HG03039 (cell line): ENCODE results near the gene TMEM145.
"Not testable (repeated sequence)": the region's sequence is repeated elsewhere in the genome, so short reads cannot be mapped to it uniquely, and the experiment has no call there.

Source experiments
- ATAC-seq: cut with Tn5 transposase; IDR thresholded peaks from one replicate; pipeline ENCODE4 v1.9.1; 2021; ENCODE audit warnings: mild to moderate bottlenecking, moderate library complexity; ENCODE audit not compliant: unreplicated experiment

TMEM145 gene

DNA sequence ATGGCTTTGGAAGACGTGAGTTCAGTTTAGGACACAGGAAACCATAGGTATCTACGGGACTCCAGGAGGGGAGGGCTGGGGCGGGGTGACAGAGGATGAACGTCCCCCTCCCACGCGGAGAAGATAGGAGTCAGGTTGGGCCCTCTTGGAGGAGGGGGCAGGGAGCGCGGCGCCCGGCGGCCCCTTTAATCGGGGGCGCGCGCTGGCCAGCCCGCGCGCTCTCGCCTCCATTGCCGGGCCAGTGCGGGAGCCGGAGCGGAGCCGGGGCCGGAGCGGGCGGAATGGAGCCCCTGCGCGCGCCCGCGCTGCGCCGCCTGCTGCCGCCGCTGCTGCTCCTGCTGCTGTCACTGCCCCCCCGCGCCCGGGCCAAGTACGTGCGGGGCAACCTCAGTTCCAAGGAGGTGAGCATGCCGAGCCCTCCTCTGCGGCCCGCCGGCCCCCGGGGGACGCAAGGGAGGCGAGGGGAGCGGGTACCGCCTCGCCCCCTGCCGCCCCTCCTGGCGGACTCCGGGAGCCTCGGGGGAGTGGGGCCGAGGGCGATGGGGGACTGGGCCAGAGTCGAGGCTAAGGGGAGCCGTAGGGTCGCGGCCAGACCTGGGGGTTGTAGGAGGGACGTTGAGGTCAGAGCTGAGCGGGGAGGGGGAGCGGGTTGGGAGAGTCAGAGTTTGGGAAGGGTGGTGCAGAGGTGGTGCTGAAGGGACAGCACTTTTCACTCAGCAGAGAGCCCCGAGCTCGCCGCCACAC lies at the start of gene TMEM145:
TSS of gene TMEM145 (plus strand) at position 214 of the 744 bp plus-strand sequence. CDS start at position 282, 68 bp downstream.
- ATAC-seq = no peak

DNA sequence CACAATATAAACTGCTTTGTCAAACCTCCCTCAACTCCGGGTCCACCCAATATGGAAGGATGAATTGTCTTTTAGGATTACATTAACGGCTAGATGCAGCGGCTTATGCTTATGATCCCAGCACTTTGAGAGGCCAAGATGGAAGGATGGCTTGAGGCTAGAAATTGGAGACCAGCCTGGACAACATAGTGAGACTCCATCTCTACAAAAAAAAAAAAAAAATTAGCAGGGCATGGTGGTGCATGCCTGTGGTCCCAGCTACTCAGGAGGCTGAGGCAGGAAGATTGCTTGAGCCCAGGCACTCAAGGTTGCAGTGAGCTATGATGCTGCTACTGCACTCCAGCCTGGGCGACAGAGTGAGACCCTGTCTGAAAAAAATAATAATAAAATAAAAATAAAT lies 47.0 kb upstream of the TMEM145 start:
- ATAC-seq = not testable (repeated sequence)

DNA sequence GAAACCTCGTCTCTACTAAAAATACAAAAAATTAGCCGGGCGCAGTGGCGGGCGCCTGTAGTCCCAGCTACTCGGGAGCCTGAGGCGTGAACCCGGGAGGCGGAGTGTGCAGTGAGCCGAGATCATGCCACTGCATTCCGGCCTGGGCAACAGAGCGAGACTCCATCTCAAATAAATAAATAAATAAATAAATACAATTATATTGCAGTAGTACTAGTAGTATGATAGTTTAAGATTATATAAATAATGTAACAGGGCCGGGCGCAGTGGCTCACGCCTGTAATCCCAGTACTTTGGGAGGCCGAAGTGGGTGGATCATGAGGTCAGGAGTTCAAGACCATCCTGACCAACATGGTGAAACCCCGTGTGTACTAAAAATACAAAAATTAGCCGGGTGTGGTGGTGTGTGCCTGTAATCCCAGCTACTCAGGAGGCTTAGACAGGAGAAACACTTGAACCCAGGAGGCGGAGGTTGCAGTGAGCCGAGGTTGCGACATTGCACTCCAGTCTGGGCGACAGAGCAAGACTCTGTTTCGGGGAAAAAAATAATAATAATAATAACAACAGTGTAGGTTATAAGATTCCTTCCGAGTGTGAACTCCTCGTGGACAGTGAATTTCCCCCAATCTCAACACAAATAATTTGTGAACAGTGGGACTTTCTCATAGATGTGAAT lies 46.0 kb upstream of the TMEM145 start:
- ATAC-seq = not testable (repeated sequence)

DNA sequence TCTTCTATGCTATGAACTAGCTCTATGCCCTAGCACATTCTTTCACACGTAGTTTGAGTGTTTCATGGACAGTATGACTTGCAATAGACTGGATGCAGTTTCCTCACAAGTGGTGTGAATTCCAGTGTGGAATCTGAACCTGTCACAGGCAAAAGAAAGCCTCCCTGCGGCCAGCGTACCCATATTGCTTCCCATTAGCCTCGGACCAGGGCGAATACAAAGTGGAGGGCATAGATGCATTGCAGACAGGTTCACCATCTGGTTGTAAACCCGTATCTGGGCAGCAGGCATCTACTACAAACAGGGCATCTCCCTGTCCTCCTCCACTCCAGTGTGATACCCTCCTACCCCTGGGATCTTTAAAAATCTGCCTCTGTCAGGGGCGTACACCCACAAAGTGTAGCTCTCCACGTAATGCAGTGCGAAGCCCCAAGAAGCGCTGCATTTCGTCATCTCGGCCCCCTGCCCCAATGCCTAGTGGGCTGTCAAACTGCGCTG lies 45.4 kb upstream of the TMEM145 start:
- no peak for ATAC-seq

DNA sequence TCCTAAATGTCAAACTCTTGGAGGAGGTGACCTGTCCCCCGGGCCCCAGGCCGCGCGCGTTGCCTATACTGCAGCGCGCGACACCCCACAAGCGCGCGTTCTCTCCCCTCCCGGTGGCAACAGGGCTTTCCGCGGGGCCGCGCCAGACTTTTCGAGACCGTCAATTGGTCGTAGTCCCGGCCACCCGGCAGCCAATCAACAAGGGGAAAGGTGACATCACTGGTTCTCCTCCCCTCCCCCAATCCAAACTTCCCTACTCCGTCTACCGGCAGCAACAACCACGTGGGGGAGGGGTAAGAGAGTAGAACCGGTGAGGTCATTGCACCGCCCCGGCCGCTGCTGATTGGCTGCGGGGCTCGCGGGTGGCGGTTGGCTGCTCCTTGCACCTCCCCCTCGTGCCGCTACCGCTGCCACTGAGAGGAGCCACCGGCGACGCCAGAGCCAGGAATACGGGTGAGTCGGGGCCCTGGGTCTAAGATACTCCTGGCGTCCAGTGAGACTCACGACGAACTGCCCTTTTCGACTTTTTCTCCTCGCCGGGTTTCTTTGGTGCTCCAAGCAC lies 44.9 kb upstream of the TMEM145 start:
- ATAC-seq = peak; percentile 46

DNA sequence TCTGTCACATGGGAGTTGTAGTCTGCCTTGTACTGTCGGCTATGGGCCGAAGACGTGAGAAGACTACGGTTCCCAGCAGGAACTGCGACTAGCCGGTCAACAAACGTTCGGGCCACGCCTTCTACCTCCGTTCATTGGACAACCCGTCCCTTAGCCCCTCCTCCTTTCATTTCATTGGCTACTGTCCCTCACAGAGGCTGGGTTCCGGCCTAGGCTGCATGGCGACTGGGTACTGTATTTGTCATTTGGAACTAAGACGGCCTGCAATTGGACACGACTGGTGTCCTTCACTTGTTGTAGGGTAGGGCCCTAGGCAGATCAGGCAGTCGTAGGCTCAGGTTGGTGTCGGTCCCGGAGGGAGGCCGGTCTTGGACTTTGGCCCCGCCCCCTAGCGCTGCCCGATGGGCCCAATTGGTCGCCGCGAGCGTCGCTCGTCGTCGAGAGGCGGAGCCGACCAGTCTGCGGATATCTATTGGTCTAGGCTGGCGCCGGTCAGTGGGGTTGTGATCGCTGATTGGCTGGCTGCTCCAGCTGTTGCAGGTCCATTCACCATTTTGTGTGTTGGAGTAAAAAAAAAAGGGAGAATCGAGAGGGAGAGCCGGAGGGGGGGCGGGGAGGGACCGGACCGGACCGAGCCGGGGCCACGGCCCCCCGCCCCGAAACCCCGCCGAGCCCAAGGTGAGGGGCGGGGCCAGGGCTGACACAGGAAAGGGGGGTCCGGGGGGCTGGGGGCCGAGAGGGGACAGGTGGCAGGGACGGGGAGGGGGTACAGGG lies 44.2 kb upstream of the TMEM145 start, which contains the start of gene CIC:
TSS of gene CIC (plus strand) at position 549 of the 774 bp plus-strand sequence. CDS start 2,532 bp downstream, outside the sequence.
- ATAC-seq = peak; percentile 75

DNA sequence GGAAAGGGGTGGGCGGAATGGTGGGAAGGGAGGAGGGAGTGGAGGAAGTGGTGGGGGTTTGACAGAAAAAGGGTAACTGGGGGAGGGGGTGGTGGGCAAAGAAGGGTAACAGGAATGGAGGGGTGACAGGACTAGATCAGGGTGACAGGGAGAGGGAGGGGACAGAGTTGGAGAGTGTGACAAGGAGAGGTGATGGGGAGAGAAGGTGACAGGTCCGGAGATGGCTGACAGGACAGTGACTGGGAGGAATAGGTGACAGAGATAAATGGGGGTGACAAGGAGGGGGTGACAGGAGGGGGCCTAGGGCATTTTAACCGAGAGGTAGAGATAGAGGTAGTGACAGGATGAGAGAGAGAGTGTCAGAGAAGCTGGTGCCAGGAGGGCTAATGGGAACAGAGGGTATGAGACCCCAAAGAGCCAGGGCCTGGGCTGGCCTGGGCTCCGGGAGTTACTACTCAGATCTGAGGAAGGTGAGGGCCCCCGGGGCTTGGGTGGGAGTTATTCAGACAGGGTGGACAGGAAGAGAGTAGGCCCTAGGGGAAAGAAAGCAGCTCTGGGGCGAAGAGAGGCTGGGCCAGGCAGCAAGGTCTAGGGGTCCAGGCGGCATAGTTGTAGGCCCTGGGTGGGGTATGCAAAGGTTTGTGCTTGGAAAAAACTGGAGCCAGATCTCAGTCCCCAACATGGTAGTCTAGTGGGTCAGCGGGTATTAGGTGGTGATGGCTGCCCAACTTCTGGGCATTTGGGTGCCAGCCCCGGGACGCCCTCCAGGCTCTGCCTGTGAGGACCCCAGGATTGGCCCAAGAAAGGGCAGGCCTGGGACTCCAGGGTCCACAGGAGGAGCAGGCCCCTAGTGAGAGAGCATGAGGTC lies 43.4 kb upstream of the TMEM145 start:
- no peak for ATAC-seq

DNA sequence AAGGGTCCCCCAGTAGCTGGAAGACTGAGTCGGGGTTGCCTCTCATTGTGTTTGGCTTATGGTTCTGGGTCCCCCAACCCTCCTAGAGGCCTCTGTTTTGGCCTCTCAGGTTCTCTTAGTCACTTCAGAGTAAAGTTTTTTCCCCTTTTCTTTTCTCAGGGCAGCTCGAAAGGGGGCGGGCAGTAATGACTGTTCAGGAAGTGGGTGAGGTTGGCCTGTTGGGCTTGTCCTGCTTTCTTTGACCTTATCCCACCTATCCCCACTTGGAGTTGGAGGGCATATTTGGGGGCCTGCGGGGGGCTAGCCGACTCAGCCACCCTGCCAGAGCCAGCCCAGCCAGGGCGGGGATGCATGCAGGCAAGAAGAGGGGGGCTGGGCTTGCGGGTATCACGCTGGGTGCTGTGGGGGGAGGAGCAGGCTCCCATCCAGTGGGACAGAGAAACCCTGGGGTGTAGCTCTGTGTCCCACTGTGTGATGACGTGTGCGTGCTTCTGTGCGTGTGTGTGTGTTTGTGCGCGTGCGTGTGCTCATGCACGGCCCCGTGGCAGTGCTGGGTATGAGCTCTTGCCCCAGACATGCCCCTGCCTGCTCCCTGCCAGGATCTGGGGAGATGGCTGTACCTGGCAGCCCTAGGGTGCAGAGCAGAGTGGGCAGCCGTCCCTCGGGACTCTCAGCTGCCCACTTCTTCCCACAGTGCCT lies 42.6 kb upstream of the TMEM145 start:
- ATAC-seq = no peak

DNA sequence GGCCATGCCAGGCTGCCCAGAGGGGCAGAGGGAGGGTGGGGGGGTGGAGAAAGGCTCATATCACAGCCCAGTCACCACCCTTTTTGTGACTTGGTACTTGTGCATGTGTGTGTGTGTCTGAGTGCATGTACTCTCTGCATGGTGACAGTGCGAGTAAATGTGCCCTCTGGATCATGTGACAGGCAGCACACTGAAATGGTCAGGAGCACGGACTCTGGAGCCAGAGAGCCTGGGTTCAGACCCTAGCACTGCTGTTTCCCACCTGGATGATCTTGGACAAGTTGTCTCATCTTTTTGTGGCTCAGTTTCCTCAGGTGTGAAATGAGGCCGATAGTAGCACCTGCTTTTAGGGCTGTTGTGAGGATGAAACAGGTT lies 42.1 kb upstream of the TMEM145 start:
- ATAC-seq = no peak

DNA sequence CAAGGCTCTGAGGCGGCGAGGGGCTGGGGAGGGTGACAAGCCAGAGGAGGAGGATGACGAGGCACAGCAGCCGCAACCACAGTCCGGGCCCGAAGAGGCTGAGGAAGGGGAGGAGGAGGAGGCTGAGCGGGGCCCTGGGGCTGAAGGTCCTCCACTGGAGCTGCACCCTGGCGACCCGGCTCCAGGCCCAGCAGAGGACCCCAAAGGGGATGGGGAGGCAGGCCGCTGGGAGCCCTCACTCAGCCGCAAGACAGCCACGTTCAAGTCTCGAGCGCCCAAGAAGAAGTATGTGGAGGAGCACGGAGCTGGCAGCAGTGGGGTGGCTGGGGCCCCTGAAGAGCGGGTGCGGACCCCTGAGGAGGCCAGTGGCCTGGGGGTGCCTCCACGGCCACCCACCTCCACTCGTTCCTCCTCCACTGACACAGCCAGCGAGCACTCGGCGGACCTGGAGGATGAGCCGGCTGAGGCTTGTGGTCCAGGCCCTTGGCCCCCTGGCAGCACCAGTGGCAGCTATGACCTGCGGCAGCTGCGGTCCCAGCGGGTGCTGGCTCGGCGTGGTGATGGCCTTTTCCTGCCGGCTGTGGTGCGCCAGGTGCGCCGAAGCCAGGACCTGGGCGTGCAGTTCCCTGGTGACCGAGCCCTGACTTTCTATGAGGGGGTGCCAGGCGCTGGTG lies 41.1 kb upstream of the TMEM145 start:
- ATAC-seq = no peak

DNA sequence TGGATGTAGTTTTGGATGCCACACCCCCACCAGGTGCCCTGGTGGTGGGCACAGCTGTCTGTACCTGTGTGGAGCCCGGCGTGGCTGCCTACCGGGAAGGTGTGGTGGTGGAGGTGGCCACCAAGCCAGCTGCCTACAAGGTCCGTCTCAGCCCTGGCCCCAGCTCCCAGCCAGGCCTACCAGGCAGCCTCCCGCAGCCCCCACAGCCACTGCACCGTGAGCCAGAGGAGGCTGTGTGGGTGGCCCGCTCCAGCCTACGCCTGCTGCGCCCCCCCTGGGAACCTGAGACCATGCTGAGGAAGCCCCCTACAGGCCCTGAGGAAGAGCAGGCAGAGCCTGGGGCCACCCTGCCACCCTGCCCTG lies 40.6 kb upstream of the TMEM145 start:
- ATAC-seq = no peak

DNA sequence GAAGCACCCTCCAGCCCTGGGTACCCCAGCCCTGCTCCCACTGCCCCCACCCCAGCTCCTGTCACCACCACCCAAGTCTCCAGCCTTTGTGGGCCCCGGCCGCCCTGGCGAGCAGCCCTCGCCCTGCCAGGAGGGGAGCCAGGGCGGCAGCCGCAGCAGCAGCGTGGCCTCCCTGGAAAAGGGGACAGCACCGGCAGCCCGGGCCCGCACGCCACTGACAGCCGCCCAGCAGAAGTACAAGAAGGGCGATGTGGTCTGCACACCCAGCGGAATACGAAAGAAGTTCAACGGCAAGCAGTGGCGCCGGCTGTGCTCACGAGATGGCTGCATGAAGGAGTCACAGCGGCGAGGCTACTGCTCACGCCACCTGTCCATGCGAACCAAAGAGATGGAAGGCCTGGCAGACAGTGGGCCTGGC lies 40.1 kb upstream of the TMEM145 start:
- no peak for ATAC-seq

DNA sequence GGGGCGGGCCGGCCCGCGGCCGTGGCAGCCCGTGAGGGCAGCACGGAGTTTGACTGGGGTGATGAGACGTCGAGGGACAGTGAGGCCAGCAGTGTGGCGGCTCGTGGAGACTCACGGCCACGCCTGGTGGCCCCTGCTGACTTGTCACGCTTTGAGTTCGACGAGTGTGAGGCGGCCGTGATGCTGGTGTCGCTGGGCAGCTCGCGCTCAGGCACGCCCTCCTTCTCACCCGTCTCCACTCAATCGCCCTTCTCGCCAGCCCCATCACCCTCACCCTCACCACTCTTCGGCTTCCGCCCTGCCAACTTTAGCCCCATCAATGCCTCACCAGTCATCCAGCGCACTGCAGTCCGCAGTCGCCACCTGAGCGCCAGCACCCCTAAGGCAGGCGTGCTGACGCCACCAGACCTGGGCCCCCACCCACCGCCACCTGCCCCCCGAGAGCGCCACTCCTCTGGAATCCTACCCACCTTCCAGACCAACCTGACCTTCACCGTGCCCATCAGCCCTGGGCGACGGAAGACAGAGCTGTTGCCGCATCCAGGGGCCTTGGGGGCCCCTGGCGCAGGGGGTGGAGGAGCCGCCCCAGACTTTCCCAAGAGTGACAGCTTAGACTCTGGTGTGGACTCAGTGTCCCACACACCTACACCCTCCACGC lies 39.6 kb upstream of the TMEM145 start:
- ATAC-seq = no peak

DNA sequence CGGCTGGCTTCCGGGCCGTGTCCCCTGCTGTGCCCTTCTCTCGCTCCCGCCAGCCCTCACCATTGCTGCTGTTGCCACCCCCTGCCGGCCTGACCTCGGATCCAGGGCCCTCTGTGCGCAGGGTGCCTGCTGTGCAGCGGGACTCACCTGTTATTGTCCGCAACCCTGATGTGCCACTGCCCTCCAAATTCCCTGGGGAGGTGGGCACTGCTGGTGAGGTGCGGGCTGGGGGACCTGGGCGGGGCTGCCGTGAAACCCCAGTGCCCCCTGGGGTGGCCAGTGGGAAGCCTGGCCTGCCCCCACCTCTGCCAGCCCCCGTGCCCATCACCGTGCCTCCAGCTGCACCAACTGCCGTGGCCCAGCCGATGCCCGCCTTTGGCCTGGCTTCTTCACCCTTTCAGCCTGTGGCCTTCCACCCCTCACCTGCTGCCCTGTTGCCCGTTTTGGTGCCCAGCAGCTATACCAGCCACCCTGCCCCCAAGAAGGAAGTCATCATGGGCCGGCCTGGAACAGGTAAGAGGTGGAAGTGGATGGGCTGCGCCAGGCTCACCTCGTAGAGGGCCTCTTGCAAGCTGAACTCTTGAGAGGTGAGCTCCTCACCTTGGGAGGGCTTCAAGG lies 38.9 kb upstream of the TMEM145 start:
- ATAC-seq = no peak

DNA sequence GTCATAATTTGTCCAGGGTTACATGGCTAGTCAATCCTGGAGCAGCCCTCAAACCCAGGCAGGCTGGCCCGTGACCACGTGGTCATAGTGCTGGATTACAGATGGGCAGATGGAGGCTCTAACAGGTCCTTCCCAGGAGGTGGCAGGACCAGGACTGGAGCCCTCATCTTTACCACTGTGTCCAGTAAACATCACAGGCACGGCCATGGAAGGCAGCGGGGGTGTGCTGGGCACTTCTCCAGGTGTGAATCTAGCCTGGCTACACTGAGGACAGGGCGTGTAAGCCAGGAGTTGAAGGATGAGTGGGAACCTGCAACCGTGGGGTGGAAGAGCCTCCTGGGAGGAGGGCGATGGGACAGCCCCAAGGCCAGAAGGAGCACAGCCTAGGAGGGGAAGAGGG lies 38.0 kb upstream of the TMEM145 start:
- ATAC-seq = no peak

DNA sequence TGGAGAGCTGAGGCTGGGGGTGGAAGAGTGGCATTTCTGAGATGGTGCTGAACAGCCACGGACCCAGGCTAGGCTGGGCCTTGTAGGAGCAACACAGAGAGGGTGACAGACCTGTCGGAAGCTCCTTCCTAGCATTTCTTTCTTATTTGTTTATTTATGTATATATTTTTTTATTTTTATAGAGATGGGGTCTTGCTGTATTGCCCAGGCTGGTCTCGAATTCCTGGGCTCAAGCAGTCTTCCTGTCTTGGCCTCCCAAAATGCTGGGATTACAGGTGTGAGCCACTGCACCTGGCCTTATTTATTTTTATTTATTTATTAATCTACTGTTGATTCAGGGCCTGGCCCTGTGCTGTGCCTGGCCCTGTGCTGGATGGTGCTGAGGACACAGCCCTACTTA lies 37.6 kb upstream of the TMEM145 start:
- ATAC-seq = no peak

DNA sequence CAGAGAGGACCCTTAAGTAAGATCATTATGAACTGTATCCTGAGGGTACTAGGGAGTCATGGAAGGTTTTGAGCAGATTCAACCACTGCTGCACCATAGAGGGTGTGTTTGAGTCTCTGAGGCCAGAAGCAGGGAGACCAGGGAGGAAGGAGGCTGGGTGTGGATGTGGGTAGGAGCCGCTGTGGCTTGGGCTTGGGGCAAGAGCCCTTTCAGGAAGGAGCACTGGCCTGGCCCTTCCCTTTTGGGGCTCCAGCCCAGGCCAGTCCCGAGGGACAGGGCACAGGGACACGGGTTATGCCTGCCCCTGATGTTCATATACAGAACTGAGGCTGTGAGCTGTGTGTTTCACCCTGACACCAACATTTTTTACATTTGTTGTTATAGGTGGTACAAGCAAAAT lies 36.8 kb upstream of the TMEM145 start:
- no peak for ATAC-seq

DNA sequence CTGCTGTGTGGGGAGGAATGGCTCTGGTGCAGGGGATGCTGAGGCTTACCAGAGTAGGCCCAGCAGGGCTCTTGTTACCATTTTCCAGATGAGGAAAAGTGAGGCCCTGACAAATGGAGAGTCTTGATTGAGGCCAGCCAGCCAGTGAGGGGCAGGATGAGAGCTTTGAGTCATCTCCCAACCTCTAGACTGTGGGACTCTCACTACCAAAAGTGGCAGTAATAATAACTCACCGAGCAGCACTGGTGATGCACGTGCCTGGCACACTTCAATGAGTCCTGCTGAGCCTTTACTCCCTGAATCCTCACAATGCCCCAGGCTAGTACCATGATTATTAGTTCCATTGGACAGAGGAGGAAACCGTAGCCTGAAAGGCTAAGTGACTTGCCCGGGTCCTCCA lies 36.3 kb upstream of the TMEM145 start:
- no peak for ATAC-seq
